ENCODE measurements around the gene TOP2A.

TOP2A gene

GRCh38 chr17:40417609-40418427 lies at the start of gene TOP2A:
TOP2A (minus strand) TSS chr17:40417896; CDS start chr17:40417791, 105 bp downstream.
- DNase-seq (ENCODE audit: low read depth in 1 of 2, low spot score in 1 of 2): peak; percentile 98

- DNase-seq (ENCODE audit: low read depth in 1 of 2, low spot score in 1 of 2): no peak
Measured at GRCh38 chr17:40467281-40467867, 49.7 kb upstream of the TOP2A start.

- no peak for DNase-seq (ENCODE audit: low read depth in 1 of 2, low spot score in 1 of 2)
Measured at GRCh38 chr17:40466298-40466971, 48.7 kb upstream of the TOP2A start.

- no peak for DNase-seq (ENCODE audit: low read depth in 1 of 2, low spot score in 1 of 2)
Measured at GRCh38 chr17:40464392-40464855, 46.7 kb upstream of the TOP2A start.

GRCh38 chr17:40463122-40463550 lies 45.4 kb upstream of the TOP2A start:
- no peak for DNase-seq (ENCODE audit: low read depth in 1 of 2, low spot score in 1 of 2)

- DNase-seq (ENCODE audit: low read depth in 1 of 2, low spot score in 1 of 2): no peak
Measured at GRCh38 chr17:40462343-40463121, 44.8 kb upstream of the TOP2A start.

- DNase-seq (ENCODE audit: low read depth in 1 of 2, low spot score in 1 of 2): no peak
Measured at GRCh38 chr17:40461732-40462342, 44.1 kb upstream of the TOP2A start.

- no peak for DNase-seq (ENCODE audit: low read depth in 1 of 2, low spot score in 1 of 2)
Measured at GRCh38 chr17:40460968-40461731, 43.5 kb upstream of the TOP2A start.

GRCh38 chr17:40460604-40460967 lies 42.9 kb upstream of the TOP2A start:
- DNase-seq (ENCODE audit: low read depth in 1 of 2, low spot score in 1 of 2): no peak

- no peak for DNase-seq (ENCODE audit: low read depth in 1 of 2, low spot score in 1 of 2)
Measured at GRCh38 chr17:40459636-40460603, 42.2 kb upstream of the TOP2A start.

GRCh38 chr17:40458851-40459482 lies 41.3 kb upstream of the TOP2A start:
- no peak for DNase-seq (ENCODE audit: low read depth in 1 of 2, low spot score in 1 of 2)

- DNase-seq (ENCODE audit: low read depth in 1 of 2, low spot score in 1 of 2): no peak
Measured at GRCh38 chr17:40457964-40458791, 40.5 kb upstream of the TOP2A start.

GRCh38 chr17:40457369-40457768 lies 39.7 kb upstream of the TOP2A start:
- no peak for DNase-seq (ENCODE audit: low read depth in 1 of 2, low spot score in 1 of 2)

GRCh38 chr17:40456396-40456951 lies 38.8 kb upstream of the TOP2A start:
- no peak for DNase-seq (ENCODE audit: low read depth in 1 of 2, low spot score in 1 of 2)

GRCh38 chr17:40454613-40454995 lies 36.9 kb upstream of the TOP2A start:
- DNase-seq (ENCODE audit: low read depth in 1 of 2, low spot score in 1 of 2): no peak

- DNase-seq (ENCODE audit: low read depth in 1 of 2, low spot score in 1 of 2): no peak
Measured at GRCh38 chr17:40453881-40454612, 36.4 kb upstream of the TOP2A start.
